Mammary epithelial cell (primary cell): ENCODE results near the gene UMODL1.

Experiments
- EZH2 ChIP-seq: IDR thresholded peaks from 2 replicates; pipeline ENCODE4 v1.6.1; 2012; ENCODE audit warnings: low read length, inconsistent platforms, borderline replicate concordance
- TF ChIP-seq, protein P1 (sequence below), 2 donors: IDR thresholded peaks in 1 of 2; conservative IDR thresholded peaks in 1 of 2; 2 replicates each; pipeline ENCODE4 v1.5.1; 2011 to 2012; ENCODE audit warnings: inconsistent platforms in 2 of 2, low read length in 2 of 2, mild to moderate bottlenecking in 2 of 2, control low read depth in 1 of 2, low read depth in 1 of 2; ENCODE audit not compliant: insufficient read depth in 1 of 2; ENCODE audit errors: extremely low read depth in 1 of 2

DNA sequence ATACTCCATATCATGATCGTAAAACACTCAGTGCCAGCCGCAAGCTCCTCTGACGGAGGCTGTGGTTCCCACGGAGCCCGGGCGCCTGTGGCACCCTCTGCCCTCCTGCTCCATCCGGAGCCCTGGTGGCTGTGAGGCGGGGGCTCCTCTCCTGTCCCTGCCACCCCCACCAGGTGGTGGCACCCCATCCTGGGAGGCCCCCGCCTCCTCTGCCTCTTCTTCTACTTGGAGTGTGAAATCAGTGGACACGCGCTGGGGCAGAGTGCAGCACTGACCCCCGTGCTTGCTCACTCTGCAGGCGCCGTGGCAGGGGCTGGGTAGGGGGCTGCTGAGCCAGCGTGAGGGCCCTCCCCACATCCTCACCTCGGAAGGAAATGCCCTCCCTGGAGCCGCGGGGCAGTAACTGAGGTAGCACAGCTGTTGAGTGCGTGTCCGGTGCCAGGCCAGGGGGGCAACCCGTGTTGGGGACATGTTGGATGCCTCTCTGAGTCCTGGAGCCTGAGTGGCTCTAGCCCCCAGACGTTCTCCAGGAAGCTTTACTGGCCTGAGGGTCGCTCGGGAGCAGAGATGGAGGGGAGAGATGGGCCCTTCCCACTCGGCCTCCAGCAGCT, 89.1 kb downstream of the UMODL1 start:
- TF ChIP-seq, protein P1, sequence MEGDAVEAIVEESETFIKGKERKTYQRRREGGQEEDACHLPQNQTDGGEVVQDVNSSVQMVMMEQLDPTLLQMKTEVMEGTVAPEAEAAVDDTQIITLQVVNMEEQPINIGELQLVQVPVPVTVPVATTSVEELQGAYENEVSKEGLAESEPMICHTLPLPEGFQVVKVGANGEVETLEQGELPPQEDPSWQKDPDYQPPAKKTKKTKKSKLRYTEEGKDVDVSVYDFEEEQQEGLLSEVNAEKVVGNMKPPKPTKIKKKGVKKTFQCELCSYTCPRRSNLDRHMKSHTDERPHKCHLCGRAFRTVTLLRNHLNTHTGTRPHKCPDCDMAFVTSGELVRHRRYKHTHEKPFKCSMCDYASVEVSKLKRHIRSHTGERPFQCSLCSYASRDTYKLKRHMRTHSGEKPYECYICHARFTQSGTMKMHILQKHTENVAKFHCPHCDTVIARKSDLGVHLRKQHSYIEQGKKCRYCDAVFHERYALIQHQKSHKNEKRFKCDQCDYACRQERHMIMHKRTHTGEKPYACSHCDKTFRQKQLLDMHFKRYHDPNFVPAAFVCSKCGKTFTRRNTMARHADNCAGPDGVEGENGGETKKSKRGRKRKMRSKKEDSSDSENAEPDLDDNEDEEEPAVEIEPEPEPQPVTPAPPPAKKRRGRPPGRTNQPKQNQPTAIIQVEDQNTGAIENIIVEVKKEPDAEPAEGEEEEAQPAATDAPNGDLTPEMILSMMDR (conservative IDR thresholded peaks at IDR 0.05 in 1 of 2, IDR thresholded peaks at IDR 0.05 in 1 of 2; ENCODE audit: extremely low read depth in 1 of 2, insufficient read depth in 1 of 2, low read depth in 1 of 2, low read length in 2 of 2), result no peak
- TF ChIP-seq EZH2, result no peak
